Mucosa of descending colon (tissue), 3 donors: ENCODE results near the gene MSMB. TPM values are rescaled to one million over a fixed set of nuclear protein-coding genes. Genes with fewer than 3 reads are reported as not detected.

ENCODE experiments used
- ATAC-seq: fragments of 200-7000 bp; cut with Tn5 transposase; one replicate; pipeline ENCODE4 v1.9.1; 2020; ENCODE audit warnings: mild to moderate bottlenecking, moderate library complexity
- DNase-seq, 3 donors: peaks; one replicate each; pipeline ENCODE4 v3.0.0-alpha.2; 2020
- H3K36me3 ChIP-seq: fragments of 200-600 bp; one replicate; pipeline ENCODE4 v1.8.0; 2021; ENCODE audit warnings: low read depth, mild to moderate bottlenecking
- H3K4me1 ChIP-seq: fragments of 200-600 bp; one replicate; pipeline ENCODE4 v1.8.0; 2021; ENCODE audit warnings: low read depth, mild to moderate bottlenecking
- H3K4me3 ChIP-seq: fragments of 200-600 bp; one replicate; pipeline ENCODE4 v1.8.0; 2021; ENCODE audit warnings: mild to moderate bottlenecking
- H3K9me3 ChIP-seq: fragments of 200-600 bp; one replicate; pipeline ENCODE4 v1.8.0; 2021; ENCODE audit warnings: mild to moderate bottlenecking
- intact Hi-C, 2 donors: fragments of 100-400 bp; cut with DNase I in 1 of 2; cut with micrococcal nuclease in 1 of 2; formaldehyde crosslinking; loops; one replicate each; pipeline versions ENCODE4 v1.11.0 to v1.11.1; 2022; cut with DNase I, micrococcal nuclease
- total RNA-seq, 3 donors: library from RNA; stranded (reverse); fragmentation: NEBNext Ultra II Directional in 2 of 3; extraction: Animal tissue kit (Norgen Biotek cat#: 25700) in 2 of 3; gene quantifications; one replicate each; pipeline versions ENCODE4 v1.2.1 to v1.2.4, GENCODE V29; 2021 to 2023
- TF ChIP-seq, protein P1 (sequence below): fragments of 200-600 bp; IDR thresholded peaks from one replicate; pipeline ENCODE4 v1.8.0; 2022; ENCODE audit warnings: antibody characterized with exemption, mild to moderate bottlenecking
- donor health status: DM: no; HTN: no; CAD: no; lungs with moderate emphysema.
- donor health status: DM: no; HTN: no; CAD: no.
- donor health status: DM: no; HTN: yes; CAD: no.

MSMB gene
- total RNA-seq, 3 donors from 2014 or later: not detected

DNA sequence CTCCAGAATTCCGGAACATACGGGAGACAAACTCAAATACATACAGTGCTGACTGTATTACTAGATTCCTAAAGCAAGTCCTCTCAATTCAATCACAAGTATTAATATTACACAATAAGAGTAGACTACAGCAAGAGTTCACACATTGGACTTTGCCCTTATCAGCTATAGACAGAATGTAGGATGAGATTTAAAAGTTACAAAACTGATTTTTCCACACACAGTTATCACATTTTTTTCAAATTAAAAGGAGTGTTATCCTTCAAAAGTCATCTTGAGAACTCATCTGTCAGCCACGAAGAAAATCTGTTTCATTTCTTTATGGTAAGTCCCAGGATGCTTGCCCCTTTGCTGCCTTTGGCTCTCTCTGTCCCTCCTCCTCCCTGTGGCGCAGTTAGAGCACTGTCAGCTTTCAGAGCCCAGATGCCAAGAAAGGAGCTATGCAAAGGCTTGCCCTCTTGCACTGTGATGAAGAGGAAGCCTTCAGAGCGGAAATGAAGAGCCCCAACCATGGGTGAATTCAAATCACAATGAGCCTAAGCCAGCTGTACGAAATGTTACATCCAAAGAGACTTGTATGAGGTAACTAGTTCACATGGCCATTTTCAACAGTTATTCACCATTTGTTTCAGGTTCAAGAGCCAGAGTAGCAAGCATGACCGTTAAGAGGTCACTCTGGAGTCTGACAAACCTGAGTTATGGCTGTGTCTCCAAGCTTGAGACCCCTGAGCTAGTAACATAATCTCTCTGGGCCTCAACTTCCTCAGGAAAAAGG lies 26.3 kb downstream of the MSMB start:
- H3K36me3 ChIP-seq: no peaks in the 10 kb centered on the region
- no peaks in the 10 kb centered on the region for H3K9me3 ChIP-seq
- no peak for ATAC-seq
- TF ChIP-seq, protein P1, sequence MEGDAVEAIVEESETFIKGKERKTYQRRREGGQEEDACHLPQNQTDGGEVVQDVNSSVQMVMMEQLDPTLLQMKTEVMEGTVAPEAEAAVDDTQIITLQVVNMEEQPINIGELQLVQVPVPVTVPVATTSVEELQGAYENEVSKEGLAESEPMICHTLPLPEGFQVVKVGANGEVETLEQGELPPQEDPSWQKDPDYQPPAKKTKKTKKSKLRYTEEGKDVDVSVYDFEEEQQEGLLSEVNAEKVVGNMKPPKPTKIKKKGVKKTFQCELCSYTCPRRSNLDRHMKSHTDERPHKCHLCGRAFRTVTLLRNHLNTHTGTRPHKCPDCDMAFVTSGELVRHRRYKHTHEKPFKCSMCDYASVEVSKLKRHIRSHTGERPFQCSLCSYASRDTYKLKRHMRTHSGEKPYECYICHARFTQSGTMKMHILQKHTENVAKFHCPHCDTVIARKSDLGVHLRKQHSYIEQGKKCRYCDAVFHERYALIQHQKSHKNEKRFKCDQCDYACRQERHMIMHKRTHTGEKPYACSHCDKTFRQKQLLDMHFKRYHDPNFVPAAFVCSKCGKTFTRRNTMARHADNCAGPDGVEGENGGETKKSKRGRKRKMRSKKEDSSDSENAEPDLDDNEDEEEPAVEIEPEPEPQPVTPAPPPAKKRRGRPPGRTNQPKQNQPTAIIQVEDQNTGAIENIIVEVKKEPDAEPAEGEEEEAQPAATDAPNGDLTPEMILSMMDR: no peak
- peaks cover 42% of the 10 kb centered on the region for H3K4me1 ChIP-seq
- peak in 1 of 3 donors; percentile 15 for DNase-seq
- no peak overlapping the region for H3K4me3 ChIP-seq
- intact Hi-C loops: no loop called here

DNA sequence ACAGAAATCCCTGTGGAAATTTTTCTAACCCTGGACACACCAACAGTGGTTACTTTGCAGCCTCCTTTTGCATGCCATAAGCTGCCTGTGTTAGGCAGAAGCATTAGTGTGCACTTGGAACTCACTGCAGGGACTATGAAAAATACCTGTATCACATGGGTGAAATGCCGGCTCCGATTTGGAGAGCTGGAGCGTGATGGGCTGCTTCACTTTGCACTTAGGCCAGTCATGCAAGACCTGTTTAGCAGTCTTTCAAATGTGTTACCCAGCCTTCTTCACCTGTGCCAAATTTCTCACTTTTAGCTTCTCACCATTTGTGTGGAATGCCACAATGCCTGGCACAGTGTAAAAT lies 26.9 kb downstream of the MSMB start:
- intact Hi-C loops: no loop called here
- ATAC-seq (no peak), DNase-seq (no peak)
- TF ChIP-seq, protein P1: no peak
- Histone ChIP-seq H3K36me3 (no peaks in the 10 kb centered on the region), H3K4me3 (no peak overlapping the region), H3K4me1 (peaks cover 36% of the 10 kb centered on the region), H3K9me3 (no peaks in the 10 kb centered on the region)

DNA sequence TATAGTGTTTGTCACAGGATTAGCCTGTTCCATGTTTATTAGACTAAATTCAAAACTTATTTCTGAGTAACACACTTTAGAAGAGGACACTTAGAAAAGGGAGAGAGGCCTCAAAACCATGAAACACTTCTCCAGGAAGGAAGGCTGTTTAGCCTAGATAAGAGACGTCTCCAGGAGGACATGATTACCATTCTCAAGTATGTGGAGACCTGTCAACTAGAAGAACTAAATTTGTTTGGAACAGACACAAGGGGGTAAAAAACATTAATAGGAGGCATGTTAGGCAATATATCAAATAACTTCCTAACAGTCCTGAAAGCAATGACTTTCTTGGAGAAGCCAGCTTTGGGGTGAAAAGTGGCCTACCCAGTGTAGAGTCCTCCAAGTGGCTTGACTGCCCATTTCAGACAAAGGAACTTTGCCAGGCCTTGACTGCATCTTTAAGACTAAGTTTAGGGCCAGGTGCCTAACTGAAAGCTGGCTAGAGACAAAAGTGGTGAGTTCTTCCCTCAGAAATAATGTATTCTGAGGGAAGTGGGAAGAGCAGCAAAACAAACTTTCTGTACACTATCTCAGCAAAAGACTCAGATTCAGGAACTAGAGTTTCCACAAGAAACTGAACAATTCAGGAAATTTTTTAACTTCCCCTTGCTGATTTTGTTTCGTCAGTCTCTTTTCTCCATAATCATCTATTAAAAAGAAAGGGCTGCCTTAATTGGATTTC lies 27.5 kb downstream of the MSMB start:
- Histone ChIP-seq H3K4me3 (no peak overlapping the region), H3K36me3 (no peaks in the 10 kb centered on the region), H3K9me3 (no peaks in the 10 kb centered on the region), H3K4me1 (peaks cover 32% of the 10 kb centered on the region)
- DNase-seq: no peak
- intact Hi-C loops: no loop called here
- TF ChIP-seq, protein P1: no peak
- ATAC-seq: no peak

DNA sequence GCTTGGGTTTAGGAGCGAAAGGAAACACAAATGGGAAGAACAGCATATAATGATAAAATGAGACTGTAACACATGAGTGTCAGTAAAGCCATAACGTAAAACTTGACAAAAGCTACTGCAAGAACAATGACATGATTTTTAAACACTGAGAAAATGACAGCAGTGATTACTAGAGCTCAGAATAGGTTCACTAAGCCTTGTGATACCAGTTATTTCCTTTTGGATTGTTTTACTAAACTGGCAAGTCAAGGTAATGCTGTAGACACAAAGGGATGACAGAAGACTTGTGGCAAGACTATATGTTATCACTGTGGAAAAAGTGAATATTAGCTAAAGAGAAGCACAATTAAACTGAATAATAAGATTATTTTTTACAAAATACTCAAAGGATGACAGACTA lies 28.3 kb downstream of the MSMB start:
- ATAC-seq: no peak
- DNase-seq: no peak
- Histone ChIP-seq H3K9me3 (no peaks in the 10 kb centered on the region), H3K4me1 (peaks cover 24% of the 10 kb centered on the region), H3K36me3 (peaks cover 1% of the 10 kb centered on the region), H3K4me3 (no peak overlapping the region)
- intact Hi-C loops: no loop called here
- TF ChIP-seq, protein P1: no peak

DNA sequence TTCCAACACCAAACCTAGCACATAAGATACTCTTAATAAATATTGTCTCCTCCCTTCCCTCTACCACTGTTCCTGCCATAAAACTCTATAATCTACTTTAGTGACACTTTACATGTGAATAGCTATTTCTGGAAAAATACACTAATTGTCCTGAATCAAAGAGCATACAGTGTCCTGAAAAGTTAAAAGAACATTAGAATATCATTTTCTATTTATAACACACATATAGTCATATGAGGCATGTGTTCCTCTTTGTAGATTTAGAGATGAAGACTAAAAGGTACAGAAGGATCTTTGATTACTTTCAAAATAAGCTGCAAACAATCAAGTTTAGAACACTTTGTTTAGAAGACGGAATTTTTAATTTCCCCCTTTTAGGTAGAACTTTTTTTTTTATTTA lies 29.3 kb downstream of the MSMB start:
- DNase-seq: no peak
- Histone ChIP-seq H3K4me3 (no peak overlapping the region), H3K36me3 (peaks cover 10% of the 10 kb centered on the region), H3K4me1 (peaks cover 17% of the 10 kb centered on the region), H3K9me3 (no peaks in the 10 kb centered on the region)
- TF ChIP-seq, protein P1: no peak
- ATAC-seq: no peak
- intact Hi-C loops: no loop called here
